Measurements from ENCODE around the gene GPR18. TPM values are rescaled to one million over a fixed set of nuclear protein-coding genes. Genes with fewer than 3 reads are reported as not detected.

Gene GPR18
- total and polyA plus RNA-seq, 3 experiments from 2014 or later: 15.2 to 32.4 (median 16.2) TPM

- no peaks in the 10 kb centered on the region for H3K36me3 ChIP-seq (ENCODE audit: insufficient read depth, low read length)
- peaks cover 91% of the 10 kb centered on the region for H3K4me1 ChIP-seq (ENCODE audit: insufficient read depth, low read length)
- H3K4me1 Mint-ChIP-seq: peaks cover 91 to 99% (median 96%) of the 10 kb centered on the region in 3 donors
- peaks cover 0 to 37% (median 14%) of the 10 kb centered on the region in 3 donors for H3K36me3 Mint-ChIP-seq
- no peaks in the 10 kb centered on the region for H3K9me3 ChIP-seq (ENCODE audit: low read length)
- no peaks in the 10 kb centered on the region for H3K27me3 Mint-ChIP-seq
- H3K4me3 Mint-ChIP-seq: peak overlapping the region; percentile 47 to 85 (median 74)
- peak overlapping the region; percentile 66 for H3K27ac ChIP-seq (ENCODE audit: low read depth, low read length)
- ChIA-PET POLR2A (interaction anchor here (0.9 to 1.5 kb wide), 4 partner anchors 9 to 720 kb away, joined by 3 to 7 read pairs (median 4); no protein-coding TSS in a partner anchor), CTCF (interaction anchor here (1.0 to 5.0 kb wide), 15 partner anchors 10 to 154 kb away, joined by 3 to 22 read pairs (median 4); no protein-coding TSS in a partner anchor)
- peak in 2 of 5 donors; percentile 58 to 59 for DNase-seq
- no peaks in the 10 kb centered on the region for H3K9me3 Mint-ChIP-seq
- peak overlapping the region; percentile 94 to 100 (median 99) for H3K27ac Mint-ChIP-seq
- H3K27me3 ChIP-seq (ENCODE audit: insufficient read depth, low read length, poor library complexity, severe bottlenecking): no peaks in the 10 kb centered on the region
- peak overlapping the region; percentile 18 for H3K4me3 ChIP-seq (ENCODE audit: low read length)
These were observed 24.4 kb upstream of the GPR18 start for GRCh38 chr13:99282264-99283231.

DNA sequence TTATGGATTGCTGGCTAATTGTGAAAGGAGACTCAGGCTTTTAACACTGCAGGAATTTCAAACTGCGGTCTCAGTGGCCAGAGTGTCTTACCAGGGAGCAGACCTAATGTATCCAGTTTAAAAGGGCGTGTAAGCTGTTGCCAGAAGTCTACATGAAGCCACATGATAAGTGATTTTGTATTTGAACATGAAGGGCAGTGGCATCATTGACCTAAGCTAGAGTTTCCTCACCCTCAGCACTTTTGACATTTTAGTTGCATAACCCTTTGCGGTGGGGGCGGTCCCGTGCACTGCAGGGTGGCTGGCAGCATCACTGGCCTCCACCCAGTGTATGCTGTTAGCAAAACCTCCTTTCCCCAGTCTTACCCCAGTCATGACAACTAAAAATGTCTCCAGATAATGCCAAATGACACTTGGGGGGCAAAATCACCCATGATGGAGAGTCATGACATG lies 23.7 kb upstream of the GPR18 start:
- no peaks in the 10 kb centered on the region for H3K36me3 ChIP-seq (ENCODE audit: insufficient read depth, low read length)
- peaks cover 87% of the 10 kb centered on the region for H3K4me1 ChIP-seq (ENCODE audit: insufficient read depth, low read length)
- peaks cover 88 to 99% (median 96%) of the 10 kb centered on the region in 3 donors for H3K4me1 Mint-ChIP-seq
- peak; percentile 36 to 77 (median 54) for DNase-seq
- POLR2A ChIA-PET: interaction anchor here (0.9 to 1.5 kb wide), 3 partner anchors 9 to 719 kb away, joined by 3 to 7 read pairs (median 4); no protein-coding TSS in a partner anchor
- H3K9me3 Mint-ChIP-seq: no peaks in the 10 kb centered on the region
- no peaks in the 10 kb centered on the region for H3K27me3 ChIP-seq (ENCODE audit: insufficient read depth, low read length, poor library complexity, severe bottlenecking)
- H3K4me3 Mint-ChIP-seq: peak overlapping the region; percentile 47 to 85 (median 74)
- H3K4me3 ChIP-seq (ENCODE audit: low read length): no peak overlapping the region
- H3K9me3 ChIP-seq (ENCODE audit: low read length): no peaks in the 10 kb centered on the region
- CTCF ChIA-PET: interaction anchor here (1.0 to 5.0 kb wide), 12 partner anchors 11 to 155 kb away, joined by 3 to 22 read pairs (median 4); no protein-coding TSS in a partner anchor
- H3K27ac ChIP-seq (ENCODE audit: low read depth, low read length): peak overlapping the region; percentile 66
- no peaks in the 10 kb centered on the region for H3K27me3 Mint-ChIP-seq
- peak overlapping the region; percentile 94 to 100 (median 99) for H3K27ac Mint-ChIP-seq
- peaks cover 0 to 38% (median 17%) of the 10 kb centered on the region in 3 donors for H3K36me3 Mint-ChIP-seq

DNA sequence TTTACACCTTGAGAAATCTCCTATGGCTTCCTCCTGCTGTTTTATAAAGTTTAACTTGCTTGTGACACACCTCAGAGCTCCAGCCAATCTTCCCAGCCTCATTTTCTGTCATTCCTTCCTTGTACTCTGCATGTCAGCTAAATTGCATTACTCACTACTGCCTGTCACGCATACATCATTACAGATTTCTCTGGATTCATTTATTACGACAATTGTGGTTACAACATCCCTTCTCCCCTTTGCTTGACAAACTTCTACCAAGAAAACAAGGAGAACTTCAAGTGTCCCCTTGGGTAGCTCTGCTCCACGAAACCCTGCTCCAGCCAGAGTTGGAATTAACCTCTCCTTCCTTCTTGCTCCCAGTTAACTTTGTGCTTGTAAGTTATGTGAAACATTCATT lies 22.0 kb upstream of the GPR18 start:
- Mint-ChIP-seq H3K36me3 (peaks cover 0 to 37% (median 17%) of the 10 kb centered on the region in 3 donors), H3K4me1 (peaks cover 89 to 99% (median 96%) of the 10 kb centered on the region in 3 donors)
- H3K27ac ChIP-seq (ENCODE audit: low read depth, low read length): no peak overlapping the region

DNA sequence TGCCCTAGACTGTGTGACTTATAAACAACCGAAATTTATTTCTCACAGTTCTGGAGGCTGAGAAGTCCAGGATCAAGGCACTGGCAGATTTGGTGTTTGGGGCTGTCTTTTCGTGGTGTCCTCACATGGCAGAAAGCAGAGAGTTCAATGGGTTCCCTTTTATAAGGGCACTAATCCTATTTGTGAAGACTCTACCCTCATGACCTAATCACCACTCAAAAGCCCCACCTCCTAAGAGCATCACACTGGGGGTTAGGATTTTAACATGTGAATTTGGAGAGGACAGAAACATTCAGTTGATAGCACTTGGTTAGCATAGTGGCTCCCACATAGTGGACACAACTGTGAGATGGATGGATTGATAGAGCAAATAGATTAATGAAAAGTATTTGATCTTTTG lies 21.5 kb upstream of the GPR18 start:
- CTCF ChIA-PET: interaction anchor here (1.2 to 2.3 kb wide), 5 partner anchors 9 to 157 kb away, joined by 3 to 7 read pairs (median 5); no protein-coding TSS in a partner anchor
- Mint-ChIP-seq H3K27ac (peak overlapping the region; percentile 54 to 99 (median 81)), H3K36me3 (peaks cover 0 to 42% (median 22%) of the 10 kb centered on the region in 3 donors), H3K27me3 (no peaks in the 10 kb centered on the region), H3K4me3 (peak overlapping the region in 3 of 7 donors; percentile 8 to 45 (median 38)), H3K9me3 (no peaks in the 10 kb centered on the region), H3K4me1 (peaks cover 90 to 99% (median 96%) of the 10 kb centered on the region in 3 donors)
- POLR2A ChIA-PET: interaction anchor here (0.5 kb wide), 1 partner anchor 63 kb away, joined by 7 read pairs; no protein-coding TSS in a partner anchor
- H3K27me3 ChIP-seq (ENCODE audit: insufficient read depth, low read length, poor library complexity, severe bottlenecking): no peaks in the 10 kb centered on the region
- DNase-seq: no peak
- H3K36me3 ChIP-seq (ENCODE audit: insufficient read depth, low read length): no peaks in the 10 kb centered on the region
- H3K4me1 ChIP-seq (ENCODE audit: insufficient read depth, low read length): peaks cover 87% of the 10 kb centered on the region
- no peak overlapping the region for H3K4me3 ChIP-seq (ENCODE audit: low read length)
- H3K9me3 ChIP-seq (ENCODE audit: low read length): no peaks in the 10 kb centered on the region
- H3K27ac ChIP-seq (ENCODE audit: low read depth, low read length): no peak overlapping the region

More for the DNA sequence above, 22.0 kb upstream of the GPR18 start:
- Mint-ChIP-seq H3K27ac (peak overlapping the region; percentile 54 to 99 (median 81)), H3K9me3 (no peaks in the 10 kb centered on the region), H3K27me3 (no peaks in the 10 kb centered on the region), H3K4me3 (peak overlapping the region in 3 of 7 donors; percentile 1 to 32 (median 18))
- Histone ChIP-seq H3K9me3 (ENCODE audit: low read length) (no peaks in the 10 kb centered on the region), H3K36me3 (ENCODE audit: insufficient read depth, low read length) (no peaks in the 10 kb centered on the region), H3K27me3 (ENCODE audit: insufficient read depth, low read length, poor library complexity, severe bottlenecking) (no peaks in the 10 kb centered on the region), H3K4me1 (ENCODE audit: insufficient read depth, low read length) (peaks cover 87% of the 10 kb centered on the region), H3K4me3 (ENCODE audit: low read length) (no peak overlapping the region)
- ChIA-PET CTCF (interaction anchor here (1.2 to 2.3 kb wide), 5 partner anchors 9 to 157 kb away, joined by 3 to 7 read pairs (median 5); no protein-coding TSS in a partner anchor), POLR2A (interaction anchor here (0.5 to 0.6 kb wide), 2 partner anchors 49 to 63 kb away, joined by 3 to 7 read pairs; no protein-coding TSS in a partner anchor)
- DNase-seq: no peak

GRCh38 chr13:99278843-99279242 lies 20.7 kb upstream of the GPR18 start:
- no peak overlapping the region for H3K4me3 ChIP-seq (ENCODE audit: low read length)
- no peak for DNase-seq
- H3K27ac Mint-ChIP-seq: peak overlapping the region in 6 of 8 donors; percentile 50 to 99 (median 69)

DNA sequence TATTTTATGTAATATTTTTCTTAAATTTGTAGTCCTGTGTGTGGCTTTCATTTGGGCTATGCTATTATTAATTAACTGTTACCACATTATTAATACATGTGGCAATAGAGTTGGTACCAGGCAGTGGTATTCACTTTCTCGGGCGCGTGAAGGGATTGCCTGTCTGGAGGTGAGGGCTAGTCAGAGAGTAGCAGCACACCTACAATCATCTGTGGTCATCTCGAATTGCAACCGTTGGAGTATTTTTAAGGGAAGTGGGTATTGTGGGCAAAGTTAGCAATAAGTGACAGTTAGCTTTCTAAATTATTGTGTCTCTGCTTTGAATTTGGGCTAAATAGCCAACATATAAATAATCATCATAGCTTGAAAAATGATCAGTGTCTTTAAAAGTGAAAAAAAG lies 20.0 kb upstream of the GPR18 start:
- no peak for DNase-seq
- peak overlapping the region in 5 of 7 donors; percentile 64 to 75 (median 72) for H3K4me3 Mint-ChIP-seq
- H3K36me3 Mint-ChIP-seq: peaks cover 0 to 42% (median 22%) of the 10 kb centered on the region in 3 donors
- peaks cover 93 to 99% (median 97%) of the 10 kb centered on the region in 3 donors for H3K4me1 Mint-ChIP-seq
- H3K27me3 ChIP-seq (ENCODE audit: insufficient read depth, low read length, poor library complexity, severe bottlenecking): no peaks in the 10 kb centered on the region
- CTCF ChIA-PET: interaction anchor here (0.9 to 1.8 kb wide), 2 partner anchors 9 to 76 kb away, joined by 3 to 7 read pairs; no protein-coding TSS in a partner anchor
- H3K27ac Mint-ChIP-seq: peak overlapping the region; percentile 23 to 99 (median 86)
- H3K9me3 Mint-ChIP-seq: no peaks in the 10 kb centered on the region
- no peak overlapping the region for H3K27ac ChIP-seq (ENCODE audit: low read depth, low read length)
- no peak overlapping the region for H3K4me3 ChIP-seq (ENCODE audit: low read length)
- H3K4me1 ChIP-seq (ENCODE audit: insufficient read depth, low read length): peaks cover 85% of the 10 kb centered on the region
- POLR2A ChIA-PET: no interaction called here
- no peaks in the 10 kb centered on the region for H3K27me3 Mint-ChIP-seq
- no peaks in the 10 kb centered on the region for H3K36me3 ChIP-seq (ENCODE audit: insufficient read depth, low read length)
- H3K9me3 ChIP-seq (ENCODE audit: low read length): no peaks in the 10 kb centered on the region

More at GRCh38 chr13:99278843-99279242, 20.7 kb upstream of the GPR18 start:
- no peaks in the 10 kb centered on the region for H3K27me3 ChIP-seq (ENCODE audit: insufficient read depth, low read length, poor library complexity, severe bottlenecking)
- POLR2A ChIA-PET: no interaction called here
- no peak overlapping the region for H3K27ac ChIP-seq (ENCODE audit: low read depth, low read length)
- CTCF ChIA-PET: interaction anchor here (0.9 to 2.3 kb wide), 3 partner anchors 10 to 102 kb away, joined by 3 to 7 read pairs (median 7); no protein-coding TSS in a partner anchor
- Mint-ChIP-seq H3K36me3 (peaks cover 0 to 42% (median 22%) of the 10 kb centered on the region in 3 donors), H3K9me3 (no peaks in the 10 kb centered on the region), H3K4me1 (peaks cover 90 to 99% (median 96%) of the 10 kb centered on the region in 3 donors), H3K4me3 (peak overlapping the region in 3 of 7 donors; percentile 12 to 38 (median 21)), H3K27me3 (no peaks in the 10 kb centered on the region)
- no peaks in the 10 kb centered on the region for H3K9me3 ChIP-seq (ENCODE audit: low read length)
- H3K4me1 ChIP-seq (ENCODE audit: insufficient read depth, low read length): peaks cover 87% of the 10 kb centered on the region
- H3K36me3 ChIP-seq (ENCODE audit: insufficient read depth, low read length): no peaks in the 10 kb centered on the region

DNA sequence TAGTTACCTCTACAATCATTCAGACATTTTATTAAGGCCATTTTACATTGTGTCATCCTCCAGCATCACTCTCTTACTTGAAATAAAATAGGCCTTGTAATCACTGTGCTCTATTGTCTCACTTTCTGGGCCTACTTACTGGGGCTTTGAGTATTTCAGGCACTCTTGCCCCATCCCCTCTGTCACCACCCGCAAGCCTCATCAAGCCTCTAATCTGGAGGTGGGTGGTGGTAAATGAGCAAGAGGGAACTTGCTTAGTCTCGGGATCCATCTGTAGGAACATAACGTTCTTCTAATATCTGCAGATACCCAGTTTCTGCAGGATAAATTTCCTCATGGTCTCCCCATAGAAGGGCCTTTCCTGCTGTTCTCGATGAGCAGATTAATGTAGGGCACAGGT lies 19.4 kb upstream of the GPR18 start:
- Histone ChIP-seq H3K9me3 (ENCODE audit: low read length) (no peaks in the 10 kb centered on the region), H3K36me3 (ENCODE audit: insufficient read depth, low read length) (no peaks in the 10 kb centered on the region), H3K4me3 (ENCODE audit: low read length) (no peak overlapping the region), H3K27me3 (ENCODE audit: insufficient read depth, low read length, poor library complexity, severe bottlenecking) (no peaks in the 10 kb centered on the region), H3K27ac (ENCODE audit: low read depth, low read length) (no peak overlapping the region), H3K4me1 (ENCODE audit: insufficient read depth, low read length) (peaks cover 82% of the 10 kb centered on the region)
- CTCF ChIA-PET: interaction anchor here (0.9 to 9.5 kb wide), 3 partner anchors 8 to 76 kb away, joined by 3 to 94 read pairs (median 7); partner anchors contain the start of gene GPR183
- H3K36me3 Mint-ChIP-seq: peaks cover 0 to 44% (median 23%) of the 10 kb centered on the region in 3 donors
- no peak for DNase-seq
- H3K4me3 Mint-ChIP-seq: peak overlapping the region in 5 of 7 donors; percentile 17 to 63 (median 36)
- no peaks in the 10 kb centered on the region for H3K27me3 Mint-ChIP-seq
- H3K9me3 Mint-ChIP-seq: peaks cover 0 to 2% (median 2%) of the 10 kb centered on the region in 5 donors
- peaks cover 92 to 99% (median 97%) of the 10 kb centered on the region in 3 donors for H3K4me1 Mint-ChIP-seq
- POLR2A ChIA-PET: no interaction called here
- H3K27ac Mint-ChIP-seq: peak overlapping the region in 7 of 8 donors; percentile 33 to 99 (median 66)
